ENCODE measurements around the gene UMODL1.

Gene UMODL1

DNA sequence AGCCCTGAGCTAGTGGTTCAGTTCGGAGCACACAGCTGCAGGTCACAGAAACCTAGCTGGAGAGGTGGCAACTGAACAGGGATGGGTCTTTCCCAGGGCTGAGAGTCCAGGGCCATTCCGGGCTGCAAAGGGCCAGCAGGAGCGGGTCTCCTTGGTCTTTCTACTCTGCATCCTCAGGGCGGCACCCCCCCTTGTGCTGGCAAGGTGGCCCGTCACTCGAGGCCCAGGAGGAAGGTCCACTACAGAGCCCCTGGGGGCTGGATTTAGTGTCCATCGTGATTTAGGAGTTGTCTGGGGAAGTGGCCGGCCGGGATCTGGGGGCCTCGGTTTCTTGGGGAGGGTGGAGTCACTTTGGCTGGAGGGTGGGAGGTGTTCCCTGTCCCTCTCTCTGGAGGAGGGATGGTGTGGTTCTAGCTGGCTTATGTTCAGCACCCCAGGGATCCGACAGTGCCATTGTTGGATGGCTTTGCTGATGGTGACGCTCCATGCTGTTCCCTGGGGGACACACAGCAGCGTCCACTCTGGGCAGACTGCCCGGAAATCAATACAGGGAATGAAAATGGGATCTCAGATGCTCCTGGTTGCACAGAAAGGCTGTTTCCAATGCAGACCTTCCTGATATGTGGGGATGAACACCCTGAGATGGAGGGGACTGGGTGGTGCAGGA is 64.4 kb downstream of the UMODL1 start:
- DNase-seq: no peak

DNA sequence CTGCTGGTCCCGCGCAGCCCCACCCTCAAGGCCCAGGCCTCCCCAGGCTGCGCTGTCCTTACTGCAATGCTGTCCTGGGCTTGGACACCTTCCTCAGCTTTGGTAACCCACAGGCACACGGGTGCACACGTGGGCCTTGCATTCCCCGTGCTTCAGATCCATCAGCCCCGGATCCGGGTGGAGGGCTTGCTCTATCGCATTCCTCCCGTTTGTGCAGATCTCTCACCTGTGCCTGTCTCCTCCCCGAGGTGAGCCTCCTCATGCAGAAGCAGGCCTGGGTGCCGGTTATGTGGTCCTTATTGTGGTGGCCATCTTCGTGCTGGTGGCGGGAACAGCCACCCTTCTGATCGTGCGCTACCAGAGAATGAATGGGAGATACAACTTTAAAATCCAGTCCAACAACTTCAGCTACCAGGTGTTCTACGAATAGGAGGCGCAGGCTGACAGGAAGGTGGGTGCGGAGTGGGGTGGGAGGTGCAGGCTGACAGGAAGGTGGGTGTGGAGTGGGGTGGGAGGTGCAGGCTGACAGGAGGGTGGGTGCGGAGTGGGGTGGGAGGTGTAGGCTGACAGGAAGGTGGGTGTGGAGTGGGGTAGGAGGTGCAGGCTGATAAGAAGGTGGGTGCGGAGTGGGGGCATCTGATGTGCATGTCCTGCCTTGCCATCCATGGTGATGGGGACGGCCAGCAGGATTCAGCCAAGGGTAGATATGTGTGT is 66.2 kb downstream of the UMODL1 start:
- no peak for DNase-seq

DNA sequence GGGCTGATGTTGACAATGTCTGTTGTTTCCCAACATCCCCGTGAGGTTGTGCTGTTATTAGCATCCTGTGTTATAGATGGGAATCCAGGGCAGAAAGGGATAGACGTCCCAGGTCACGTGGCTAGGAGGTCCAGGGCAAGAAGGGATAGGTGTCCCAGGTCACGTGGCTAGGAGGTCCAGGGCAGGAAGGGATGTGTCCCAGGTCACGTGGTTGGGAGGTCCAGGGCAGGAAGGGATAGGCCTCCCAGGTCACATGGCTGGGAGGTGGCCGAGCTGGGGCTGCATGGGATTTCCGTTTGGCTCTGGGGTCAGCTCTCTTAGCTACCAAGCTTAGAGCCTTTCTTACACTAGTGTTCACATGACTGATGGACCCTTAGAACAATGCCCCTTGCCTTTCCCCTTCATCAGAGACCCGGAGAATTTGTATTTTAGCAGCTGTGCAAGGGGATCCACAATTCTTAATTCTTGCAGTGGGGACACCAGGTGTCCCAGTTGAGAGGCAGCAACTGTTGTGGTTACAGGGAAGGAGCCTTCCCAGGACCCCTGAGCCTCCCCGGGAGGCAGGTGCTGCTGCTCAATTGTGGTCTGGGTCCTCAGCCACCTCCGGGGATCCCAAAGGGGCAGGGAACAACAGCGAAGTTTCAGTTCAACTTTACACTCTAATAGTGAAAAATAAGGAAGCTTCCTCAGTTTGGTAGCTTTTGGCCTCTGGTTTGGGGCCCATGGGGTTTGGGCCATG is 69.2 kb downstream of the UMODL1 start:
- DNase-seq: no peak

GRCh38 chr21:42141643-42142042 is 70.5 kb downstream of the UMODL1 start:
- no peak for DNase-seq

- DNase-seq: no peak
These were observed 71.0 kb downstream of the UMODL1 start for GRCh38 chr21:42142141-42142540.

- no peak for DNase-seq
These were observed 71.5 kb downstream of the UMODL1 start for GRCh38 chr21:42142627-42143026.

DNA sequence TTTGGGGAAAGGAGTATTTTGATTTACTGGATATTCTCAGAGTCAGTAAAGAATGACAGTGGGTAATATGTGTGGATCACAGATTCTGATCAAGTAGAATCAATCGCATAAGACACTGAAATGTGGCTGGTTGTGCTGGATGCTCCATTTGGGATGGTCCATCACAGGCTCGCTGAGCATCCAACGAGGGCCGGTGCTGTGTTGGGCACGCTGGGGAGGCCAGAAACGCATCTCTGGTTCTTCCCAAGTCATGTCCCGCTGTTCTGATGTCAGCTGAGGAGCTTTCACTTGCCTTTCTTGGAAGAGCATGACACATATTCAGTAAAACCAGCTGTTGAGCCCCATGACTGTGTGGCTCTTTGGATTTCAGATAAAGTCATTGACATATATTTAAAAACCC is 72.0 kb downstream of the UMODL1 start:
- DNase-seq: no peak

GRCh38 chr21:42144221-42144620 is 73.1 kb downstream of the UMODL1 start:
- DNase-seq: no peak

DNA sequence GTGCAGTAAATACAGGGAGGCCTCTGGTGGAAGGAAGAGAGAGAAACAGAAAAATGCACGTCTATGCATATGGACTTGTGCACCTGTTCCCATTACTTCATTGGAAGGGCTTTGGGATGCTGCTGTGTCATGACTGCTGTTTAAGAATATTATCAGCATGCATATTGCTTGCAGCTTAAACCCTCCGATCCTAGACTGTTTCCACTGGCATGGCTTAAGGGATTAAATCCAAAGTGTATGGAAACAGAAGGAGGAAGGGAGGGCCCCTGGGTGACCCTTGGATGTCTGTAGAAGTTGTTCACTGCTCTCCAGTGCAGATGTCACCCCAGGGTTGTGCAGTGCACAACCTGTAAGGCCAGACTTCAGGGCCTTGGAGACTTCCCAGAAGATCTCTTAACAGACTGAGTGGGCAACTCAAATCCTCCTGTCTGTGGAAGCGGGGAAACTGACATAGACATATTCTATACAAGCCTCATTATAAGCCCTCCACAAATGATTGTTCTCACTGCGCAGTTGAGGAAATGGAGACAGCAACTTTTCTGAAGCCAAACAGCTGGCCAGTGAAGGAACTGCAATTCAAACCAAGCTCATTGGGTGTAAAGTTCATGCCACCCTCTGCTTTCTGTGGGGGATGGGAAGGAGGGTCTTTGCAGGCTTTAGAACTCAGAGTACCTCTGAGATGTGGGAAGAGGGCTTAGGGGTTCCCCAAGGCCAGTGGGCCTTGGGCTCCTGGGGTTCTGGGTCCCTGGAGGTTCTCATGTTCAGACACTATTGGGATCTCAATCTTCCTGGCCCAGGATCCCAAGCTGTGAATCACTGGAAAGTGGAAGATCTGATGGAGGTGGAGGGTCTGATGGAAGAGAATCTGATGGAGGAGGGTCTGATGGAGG is 73.8 kb downstream of the UMODL1 start:
- DNase-seq: no peak

DNA sequence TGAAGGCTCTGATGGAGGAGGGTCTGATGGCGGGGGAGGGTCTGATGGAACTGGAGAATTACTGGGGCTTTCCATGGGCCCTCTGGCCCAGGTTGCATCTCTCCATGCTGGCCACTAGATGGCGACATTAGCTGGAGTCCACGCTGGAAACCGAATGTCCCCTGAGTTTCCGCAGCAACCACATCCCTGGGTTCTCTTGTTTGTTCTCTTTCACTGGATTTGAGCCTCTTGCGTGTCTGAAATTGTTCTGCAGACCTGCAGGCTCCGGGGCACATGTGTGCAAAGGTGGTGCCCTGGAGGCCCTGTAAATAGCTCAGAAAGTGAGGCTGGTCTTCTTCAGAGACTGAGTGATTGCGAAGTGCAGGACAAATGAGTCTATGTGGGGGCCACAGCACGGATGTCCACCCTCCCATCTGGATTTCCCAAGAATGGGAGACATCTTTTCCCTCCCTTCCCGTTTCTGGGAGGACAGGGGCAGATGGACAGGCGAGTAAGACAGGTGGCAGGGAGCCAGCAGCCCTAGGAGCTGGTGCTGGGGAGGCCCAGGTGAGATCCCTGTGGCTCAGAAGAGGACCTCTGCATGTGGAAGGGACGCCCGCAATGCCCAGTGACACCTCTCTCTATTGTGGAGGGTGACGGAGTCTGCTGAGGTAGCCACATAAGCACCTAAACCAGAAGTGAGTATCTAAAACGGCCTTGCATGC is 74.6 kb downstream of the UMODL1 start:
- DNase-seq: peak in 3 of 4 experiments; percentile 32 to 50 (median 49)

DNA sequence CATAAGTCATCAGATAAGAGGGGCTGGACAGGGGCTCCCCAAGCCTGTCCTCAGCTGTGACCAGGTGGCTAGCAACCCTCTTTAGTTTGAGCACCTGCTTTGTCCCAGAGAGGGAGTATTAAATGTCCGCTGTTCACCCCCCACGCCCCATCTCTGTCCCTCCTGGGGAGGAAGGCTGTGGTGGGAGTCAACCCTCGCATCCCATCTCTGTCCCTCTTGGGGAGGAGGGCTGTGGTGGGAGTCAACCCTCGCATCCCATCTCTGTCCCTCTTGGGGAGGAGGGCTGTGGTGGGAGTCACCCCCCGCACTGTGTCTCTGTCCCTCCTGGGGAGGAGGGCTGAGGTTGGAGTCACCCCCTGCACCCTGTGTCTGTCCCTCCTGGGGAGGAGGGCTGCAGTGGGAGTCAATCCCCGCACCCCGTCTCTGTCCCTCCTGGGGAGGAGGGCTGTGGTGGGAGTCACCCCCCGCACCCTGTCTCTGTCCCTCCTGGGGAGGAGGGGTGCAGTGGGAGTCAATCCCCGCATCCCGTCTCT is 75.2 kb downstream of the UMODL1 start:
- DNase-seq: no peak

DNA sequence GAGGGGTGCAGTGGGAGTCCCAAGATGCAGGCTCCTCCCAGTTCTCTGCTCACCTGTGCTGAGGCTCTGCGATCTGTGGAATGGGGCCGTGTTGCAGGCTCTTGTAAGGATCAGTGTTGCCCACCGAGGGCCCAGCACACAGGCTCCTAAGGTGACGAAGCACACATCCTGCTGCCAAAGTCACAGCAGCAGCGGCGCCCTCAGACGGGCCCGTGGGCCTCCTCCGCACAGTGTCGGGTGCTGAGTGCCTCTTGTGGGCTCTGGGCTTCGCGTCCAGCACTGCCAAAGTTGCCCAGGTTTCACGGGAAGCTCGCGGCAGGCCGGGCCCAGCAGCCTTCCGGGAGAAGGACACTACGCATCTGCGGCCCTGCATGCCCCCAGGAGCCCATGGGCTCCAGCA is 75.7 kb downstream of the UMODL1 start:
- DNase-seq: no peak

DNA sequence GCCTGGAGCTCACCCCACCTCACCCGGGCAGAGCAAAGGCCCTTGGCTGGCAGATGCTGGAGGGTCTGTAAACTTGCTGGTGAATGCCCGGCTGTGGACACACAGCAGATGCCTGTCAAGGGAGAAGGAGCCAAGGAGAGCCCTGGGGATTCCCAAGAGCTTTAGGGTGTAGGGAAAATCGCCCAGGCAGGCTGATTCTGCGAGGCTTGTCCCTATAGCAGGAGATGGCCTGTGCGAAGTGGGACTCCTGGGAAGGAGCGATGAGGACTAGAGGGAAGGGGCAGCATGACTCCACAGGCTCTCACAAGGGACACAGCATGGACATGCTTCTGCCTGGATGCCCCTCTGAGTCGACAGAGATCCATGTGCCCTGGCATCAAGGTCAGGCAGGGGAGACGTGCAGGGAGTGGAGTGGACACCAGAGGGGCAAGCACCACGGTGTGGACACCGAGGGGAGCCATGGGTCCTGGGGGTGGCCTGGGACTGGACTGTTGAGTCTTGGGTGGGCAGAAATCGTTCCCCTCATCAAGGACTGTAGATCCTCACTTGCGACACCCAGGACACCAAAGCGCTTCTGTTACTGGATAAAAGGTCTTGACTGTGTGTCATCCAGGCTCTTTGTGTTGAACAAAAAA is 76.4 kb downstream of the UMODL1 start:
- no peak for DNase-seq

DNA sequence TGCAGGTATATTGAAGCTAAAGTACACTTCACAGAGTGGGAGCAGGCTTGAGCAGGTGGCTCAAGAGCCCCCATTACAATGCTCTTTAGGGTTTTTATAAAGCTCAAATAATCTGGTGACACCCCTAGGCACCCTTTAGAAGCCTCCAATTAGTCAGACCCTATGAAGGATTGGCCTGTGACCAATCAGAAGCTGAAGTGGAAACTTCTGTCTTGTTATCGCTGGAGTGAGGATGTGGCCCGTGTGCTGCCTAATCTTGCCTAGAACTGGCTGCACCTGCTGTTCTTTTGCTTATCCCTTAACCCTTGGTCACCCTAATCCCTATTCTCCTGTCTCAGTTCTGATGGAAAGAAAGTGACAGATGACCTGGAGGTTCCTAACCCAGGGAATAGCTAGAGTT is 77.0 kb downstream of the UMODL1 start:
- DNase-seq: no peak

- no peak for DNase-seq
These were observed 77.5 kb downstream of the UMODL1 start for GRCh38 chr21:42148584-42148983.

DNA sequence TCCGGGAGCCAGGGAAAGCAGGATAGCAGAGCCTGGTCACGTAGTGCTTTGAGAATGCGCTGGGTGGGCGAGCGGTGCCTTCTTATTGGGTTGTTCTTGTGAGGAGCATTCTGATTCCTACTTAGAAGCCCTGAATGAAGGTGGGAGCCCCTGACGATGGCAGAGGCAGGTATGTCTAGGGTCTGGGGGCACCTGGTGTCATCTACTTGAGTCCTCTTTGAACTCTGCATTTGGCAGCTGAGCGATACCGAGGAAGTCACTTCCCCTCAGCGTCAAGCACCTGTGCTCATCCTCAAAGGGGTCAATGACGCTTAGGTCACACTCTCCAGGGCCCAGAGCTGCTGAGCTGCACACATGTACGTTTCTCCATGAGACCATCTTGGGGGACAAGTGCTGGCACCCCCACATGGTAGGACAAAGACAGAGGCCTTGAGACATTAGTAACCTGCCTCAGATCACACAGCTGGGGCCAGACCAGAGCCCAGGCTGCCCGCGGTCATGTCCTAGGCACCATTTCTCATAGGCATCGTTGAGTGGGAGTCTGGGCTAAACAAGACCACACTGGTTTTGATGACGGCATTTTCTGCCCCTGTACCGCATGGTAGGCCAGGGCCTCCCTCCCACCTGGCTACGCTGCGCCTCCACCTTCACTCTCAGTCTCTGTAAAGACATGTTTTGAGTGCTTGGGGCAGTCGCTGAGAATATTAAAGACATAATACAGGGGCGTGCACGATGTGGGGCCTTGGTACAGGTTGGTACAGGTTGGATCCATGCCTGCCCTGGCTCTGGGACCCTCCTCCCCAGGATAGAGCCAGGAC is 78.7 kb downstream of the UMODL1 start:
- DNase-seq: no peak

- DNase-seq: no peak
These were observed 79.5 kb downstream of the UMODL1 start for GRCh38 chr21:42150474-42151085.

DNA sequence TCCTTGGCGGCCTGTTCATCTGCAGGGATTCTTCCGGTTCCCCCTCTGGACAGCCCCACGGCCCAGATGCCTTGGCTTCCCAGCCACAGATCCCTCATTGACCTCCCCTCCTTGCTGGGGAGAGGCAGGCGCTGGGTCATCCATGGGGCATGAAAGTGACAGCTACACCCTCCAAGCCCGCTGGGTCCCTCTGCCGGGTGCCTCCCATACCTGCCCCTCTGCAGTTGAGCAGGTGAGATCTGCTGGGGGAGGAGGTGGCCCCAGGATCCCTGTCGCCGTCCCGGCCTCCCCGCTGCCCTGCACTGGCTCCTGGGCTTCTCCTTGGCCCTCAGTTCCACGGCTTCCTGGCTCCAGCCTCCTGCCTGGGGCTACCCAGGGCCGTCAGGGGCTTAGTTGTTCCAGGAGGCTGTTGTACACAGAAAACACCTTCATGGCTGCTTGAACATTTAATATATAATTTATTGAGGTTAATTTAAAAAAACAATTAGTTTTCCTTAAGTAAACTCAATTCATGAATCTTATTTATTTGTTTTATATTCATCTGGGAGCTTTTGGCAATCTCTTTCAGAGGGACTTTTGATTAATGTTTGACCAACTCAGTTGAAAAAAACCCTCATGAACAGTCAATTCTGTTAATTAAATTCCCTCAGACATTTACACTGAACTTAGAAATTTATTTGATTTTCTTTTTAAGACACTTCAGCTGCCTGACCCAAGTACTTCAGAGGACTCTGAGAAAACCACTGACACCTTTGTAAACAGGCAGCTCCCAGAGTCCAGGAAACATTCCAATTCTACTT is 80.2 kb downstream of the UMODL1 start:
- no peak for DNase-seq

- DNase-seq: no peak
These were observed 80.8 kb downstream of the UMODL1 start for GRCh38 chr21:42151948-42152220.

Measured in activated naive CD4-positive, alpha-beta T cell (primary cell).